Natural killer cell treated with Interleukin-12 subunit alpha and Interleukin-12 subunit beta and Interleukin-15 and Interleukin-18, amount 100 ng/mL, for 72 hours (primary cell): ENCODE results near the gene ROR1. TPM values are rescaled to one million over a fixed set of nuclear protein-coding genes. Genes with fewer than 3 reads are reported as not detected.

Source experiments
- ATAC-seq, 2 donors: fragments of 150-1000 bp; cut with Tn5 transposase in 1 of 2; sonication (Bioruptor Pico), chemical (Tn5 transposase) in 1 of 2; 2 replicates each; pipeline ENCODE4 v1.10.0; 2021
- DNase-seq: peaks from one replicate; pipeline ENCODE4 v3.0.0; 2022; ENCODE audit warnings: low spot score
- H3K27ac Mint-ChIP-seq, 2 donors: 1 replicate in 1 of 2; 2 replicates in 1 of 2; pipeline ENCODE4 v1.8.0; 2022; ENCODE audit warnings: mixed read lengths in 2 of 2, mild to moderate bottlenecking in 1 of 2, moderate library complexity in 1 of 2
- H3K27me3 Mint-ChIP-seq, 2 donors: 1 replicate in 1 of 2; 2 replicates in 1 of 2; pipeline ENCODE4 v1.8.0; 2022; ENCODE audit warnings: mixed read lengths in 2 of 2
- H3K36me3 Mint-ChIP-seq: one replicate; pipeline ENCODE4 v1.8.0; 2022; ENCODE audit warnings: mixed read lengths
- H3K4me1 Mint-ChIP-seq, 2 donors: 1 replicate in 1 of 2; 2 replicates in 1 of 2; pipeline ENCODE4 v1.8.0; 2022; ENCODE audit warnings: low read depth in 2 of 2, mixed read lengths in 2 of 2, mild to moderate bottlenecking in 1 of 2
- H3K4me3 Mint-ChIP-seq: one replicate; pipeline ENCODE4 v1.8.0; 2022; ENCODE audit warnings: mixed read lengths
- H3K9me3 Mint-ChIP-seq: 2 replicates; pipeline ENCODE4 v1.8.0; 2022; ENCODE audit warnings: mixed read lengths
- total RNA-seq, 2 donors: library from RNA; stranded (reverse); gene quantifications; one replicate each; pipeline ENCODE4 v1.2.3, GENCODE V29; 2022

ROR1 gene
- total RNA-seq, 2 donors from 2014 or later = 0.38 TPM; not detected in 1

DNA sequence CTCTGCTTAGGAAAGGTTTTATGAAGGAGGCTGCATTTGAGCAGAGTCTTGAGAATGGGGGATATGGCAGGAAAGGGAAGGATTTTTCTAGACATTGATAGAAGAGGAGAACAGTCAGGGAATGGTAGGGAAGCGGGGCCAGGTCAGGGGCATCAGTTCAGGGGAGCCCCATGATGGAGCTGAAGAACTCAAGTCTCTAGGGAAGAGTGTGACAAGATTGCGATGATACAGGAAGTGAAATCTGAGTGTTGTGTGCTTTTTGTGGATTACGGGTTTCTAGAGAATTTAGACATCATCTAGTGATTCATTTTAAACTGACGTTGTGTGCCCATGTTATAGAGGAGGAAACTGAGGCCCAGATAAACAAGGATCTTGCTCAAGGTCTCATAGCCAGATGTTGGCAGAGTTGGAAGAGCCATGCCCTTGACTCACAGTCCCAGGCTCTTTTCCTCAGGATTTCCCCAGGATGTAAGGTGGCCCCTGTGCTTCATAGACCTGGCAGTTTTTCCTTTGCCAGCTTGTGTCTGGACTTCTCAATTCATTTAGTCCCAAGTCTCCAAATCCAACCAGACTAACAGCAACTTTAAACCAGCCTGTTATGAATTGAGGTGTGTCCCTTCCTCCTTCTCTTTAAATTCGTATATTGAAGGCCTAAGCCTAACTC, 130.3 kb downstream of the ROR1 start:
- no peaks in the 10 kb centered on the region for H3K4me1 Mint-ChIP-seq
- no peak for ATAC-seq
- H3K4me3 Mint-ChIP-seq = no peak overlapping the region
- peaks cover 9 to 18% of the 10 kb centered on the region in 2 donors for H3K27me3 Mint-ChIP-seq
- H3K27ac Mint-ChIP-seq = no peak overlapping the region
- H3K9me3 Mint-ChIP-seq = no peaks in the 10 kb centered on the region
- no peak for DNase-seq
- no peaks in the 10 kb centered on the region for H3K36me3 Mint-ChIP-seq

DNA sequence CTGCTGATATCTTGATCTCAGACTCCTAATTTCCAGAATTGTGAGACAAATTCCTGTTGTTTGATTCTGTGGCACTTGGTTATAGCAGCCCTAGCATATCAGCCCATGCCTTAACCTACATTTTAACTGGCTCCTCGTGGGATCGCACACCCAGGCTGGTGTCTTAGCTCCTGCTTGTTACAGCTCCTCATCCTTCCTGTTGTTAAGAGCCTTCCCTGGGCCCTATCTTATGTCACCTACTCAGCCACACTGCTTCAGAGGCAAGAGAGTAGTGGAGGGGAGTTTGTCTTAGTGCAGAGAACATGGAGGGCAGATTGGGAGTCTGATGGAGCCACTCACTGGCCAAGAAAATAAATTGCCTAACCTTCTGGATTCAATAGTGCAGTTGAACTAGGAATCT, 131.0 kb downstream of the ROR1 start:
- peaks cover 9 to 12% of the 10 kb centered on the region in 2 donors for H3K27me3 Mint-ChIP-seq
- DNase-seq (no peak), ATAC-seq (no peak)
- H3K4me3 Mint-ChIP-seq = no peak overlapping the region
- H3K9me3 Mint-ChIP-seq = no peaks in the 10 kb centered on the region
- H3K27ac Mint-ChIP-seq = no peak overlapping the region
- no peaks in the 10 kb centered on the region for H3K4me1 Mint-ChIP-seq
- H3K36me3 Mint-ChIP-seq = no peaks in the 10 kb centered on the region

DNA sequence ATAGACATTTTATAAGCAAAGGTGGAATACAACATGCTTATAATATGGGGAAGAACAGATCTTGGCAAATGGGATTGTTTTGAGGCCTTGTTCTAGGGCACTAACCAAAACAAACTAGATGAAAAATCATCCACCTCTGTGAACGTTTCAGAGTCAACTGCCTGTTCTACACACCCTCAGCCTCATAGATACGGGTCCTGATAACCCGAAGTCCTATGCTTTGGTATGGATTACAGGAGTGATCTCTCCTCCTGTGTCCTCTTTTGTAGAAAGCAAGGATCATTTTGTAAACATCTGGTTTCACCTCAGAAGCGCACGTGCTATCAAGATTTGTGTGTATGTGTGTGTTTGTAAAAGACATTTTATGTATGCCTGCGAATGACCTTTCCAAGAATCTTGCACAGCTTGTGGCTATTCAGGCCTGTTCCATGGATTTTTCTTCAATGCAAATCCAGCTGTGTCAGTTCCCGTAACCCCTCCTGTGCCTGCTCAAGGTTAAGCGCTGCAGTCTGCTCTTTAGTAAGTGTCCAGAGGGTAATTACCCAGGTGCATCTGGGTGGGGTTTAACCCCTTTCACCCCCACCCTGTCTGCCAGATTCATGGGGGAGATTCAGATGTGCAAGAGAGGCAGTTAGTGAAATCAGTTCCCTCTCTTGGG, 132.4 kb downstream of the ROR1 start:
- no peak for DNase-seq
- Mint-ChIP-seq H3K4me1 (no peaks in the 10 kb centered on the region), H3K27ac (no peak overlapping the region), H3K9me3 (no peaks in the 10 kb centered on the region), H3K4me3 (no peak overlapping the region), H3K36me3 (no peaks in the 10 kb centered on the region), H3K27me3 (peaks cover 9 to 12% of the 10 kb centered on the region in 2 donors)
- ATAC-seq = no peak

DNA sequence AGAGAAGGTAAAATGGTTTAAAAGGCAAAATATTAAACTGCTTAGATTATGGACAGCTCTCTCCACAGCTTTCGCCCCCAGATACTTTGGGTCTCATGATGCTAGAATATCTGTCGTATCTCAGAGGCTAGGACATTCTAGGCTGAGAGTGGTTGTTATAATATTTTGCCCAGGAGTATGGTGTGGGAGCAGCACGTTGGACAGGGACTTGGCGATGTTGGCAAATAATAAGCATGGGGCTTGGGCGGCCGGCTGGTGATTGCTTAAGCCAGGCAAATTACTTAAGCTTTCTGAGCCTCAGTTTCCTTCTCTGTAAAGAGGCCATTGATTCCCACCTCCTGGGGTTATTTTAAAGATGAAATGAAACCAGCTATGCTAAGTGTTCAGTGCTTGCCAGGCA, 133.2 kb downstream of the ROR1 start:
- H3K27me3 Mint-ChIP-seq = peaks cover 14 to 15% of the 10 kb centered on the region in 2 donors
- no peaks in the 10 kb centered on the region for H3K4me1 Mint-ChIP-seq
- no peaks in the 10 kb centered on the region for H3K9me3 Mint-ChIP-seq
- no peak overlapping the region for H3K4me3 Mint-ChIP-seq
- H3K27ac Mint-ChIP-seq = no peak overlapping the region
- no peaks in the 10 kb centered on the region for H3K36me3 Mint-ChIP-seq
- DNase-seq = no peak
- ATAC-seq = no peak

DNA sequence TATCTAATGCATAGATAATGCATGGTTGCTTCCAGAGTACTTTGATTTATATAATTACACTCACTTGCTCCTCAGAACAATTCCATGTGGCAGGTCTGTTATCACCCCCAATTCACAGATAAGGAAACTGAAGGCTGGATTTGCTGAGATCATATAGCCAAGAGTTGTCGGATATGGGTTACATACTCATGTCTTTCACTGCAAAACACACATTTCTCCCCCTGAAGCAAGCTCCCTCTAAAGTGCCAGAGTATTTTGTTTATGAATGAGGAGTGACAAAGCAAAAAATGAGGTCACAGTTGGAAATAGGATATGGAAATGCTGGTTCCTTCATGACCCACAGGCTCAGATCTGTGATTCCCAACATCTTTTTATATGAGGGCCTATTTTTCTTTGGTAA, 134.2 kb downstream of the ROR1 start:
- Mint-ChIP-seq H3K36me3 (no peaks in the 10 kb centered on the region), H3K4me1 (no peaks in the 10 kb centered on the region), H3K9me3 (no peaks in the 10 kb centered on the region), H3K4me3 (no peak overlapping the region), H3K27ac (no peak overlapping the region), H3K27me3 (peaks cover 19 to 22% of the 10 kb centered on the region in 2 donors)
- DNase-seq (no peak), ATAC-seq (no peak)

DNA sequence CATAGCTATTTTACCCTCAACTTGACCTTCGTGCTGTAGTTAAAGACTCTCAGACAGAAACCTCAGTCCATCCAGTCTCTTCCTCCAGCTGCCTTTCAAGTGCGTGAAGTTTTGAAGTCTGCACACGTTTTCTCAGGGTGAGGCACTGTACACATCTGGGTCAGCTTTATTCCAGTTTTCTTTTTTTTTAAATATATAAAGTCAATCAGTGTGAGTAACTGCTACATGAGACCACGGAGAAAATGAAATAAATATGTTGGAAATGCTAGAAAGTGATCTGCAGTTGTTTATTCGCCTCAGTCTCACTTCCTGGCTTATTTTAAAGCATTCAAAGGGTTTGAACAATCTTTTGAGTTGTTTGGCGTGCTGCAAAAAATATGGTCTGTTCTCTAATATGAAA, 135.7 kb downstream of the ROR1 start:
- DNase-seq (no peak), ATAC-seq (no peak)
- Mint-ChIP-seq H3K27ac (no peak overlapping the region), H3K4me3 (no peak overlapping the region), H3K36me3 (no peaks in the 10 kb centered on the region), H3K4me1 (no peaks in the 10 kb centered on the region), H3K27me3 (peaks cover 11 to 12% of the 10 kb centered on the region in 2 donors), H3K9me3 (no peaks in the 10 kb centered on the region)

DNA sequence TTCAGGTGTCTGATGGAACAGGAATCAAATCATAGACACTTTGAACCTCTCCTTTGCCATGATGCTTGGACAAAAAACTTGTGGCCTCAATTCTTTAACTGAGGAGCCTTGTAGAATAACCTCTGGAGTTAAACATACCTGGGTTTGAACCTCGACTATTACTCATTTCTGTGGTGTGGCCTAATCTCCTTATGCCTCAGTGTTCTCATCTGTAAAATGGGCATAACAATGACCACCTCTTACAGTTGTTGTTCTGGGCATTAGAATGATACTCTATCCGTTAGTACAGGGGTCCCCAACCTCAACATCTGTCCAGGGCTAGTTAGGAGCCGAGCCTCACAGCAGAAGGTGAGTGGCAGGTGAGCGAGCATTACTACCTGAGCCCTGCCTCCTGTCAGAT, 137.2 kb downstream of the ROR1 start:
- H3K27ac Mint-ChIP-seq = no peak overlapping the region
- peaks cover 12 to 16% of the 10 kb centered on the region in 2 donors for H3K27me3 Mint-ChIP-seq
- no peaks in the 10 kb centered on the region for H3K9me3 Mint-ChIP-seq

DNA sequence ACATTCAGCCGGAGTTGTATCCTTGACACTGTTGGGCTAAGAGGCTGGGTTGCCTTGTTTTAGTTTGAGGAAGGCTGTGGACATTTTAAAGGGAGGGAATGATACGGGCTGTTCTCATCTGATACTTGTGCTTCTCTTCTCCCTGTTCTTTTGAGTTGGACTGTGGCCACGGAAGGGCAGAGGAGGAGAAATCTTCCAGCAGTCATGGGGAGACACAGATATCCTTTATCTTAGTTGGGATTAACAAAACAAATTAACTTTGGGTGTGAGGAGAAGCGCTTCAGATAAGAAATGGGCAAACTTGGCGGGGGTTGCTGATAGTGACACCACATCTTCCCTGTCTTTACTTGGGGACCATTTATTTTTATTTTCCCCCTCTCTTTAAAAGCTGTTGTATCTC, 138.8 kb downstream of the ROR1 start:
- ATAC-seq (no peak), DNase-seq (no peak)
- Mint-ChIP-seq H3K36me3 (no peaks in the 10 kb centered on the region), H3K27me3 (peaks cover 10 to 16% of the 10 kb centered on the region in 2 donors), H3K4me1 (no peaks in the 10 kb centered on the region), H3K9me3 (no peaks in the 10 kb centered on the region), H3K27ac (no peak overlapping the region), H3K4me3 (no peak overlapping the region)

More for the DNA sequence above, 137.2 kb downstream of the ROR1 start:
- no peak for DNase-seq
- H3K4me1 Mint-ChIP-seq = no peaks in the 10 kb centered on the region
- H3K36me3 Mint-ChIP-seq = no peaks in the 10 kb centered on the region
- H3K4me3 Mint-ChIP-seq = no peak overlapping the region
- no peak for ATAC-seq

DNA sequence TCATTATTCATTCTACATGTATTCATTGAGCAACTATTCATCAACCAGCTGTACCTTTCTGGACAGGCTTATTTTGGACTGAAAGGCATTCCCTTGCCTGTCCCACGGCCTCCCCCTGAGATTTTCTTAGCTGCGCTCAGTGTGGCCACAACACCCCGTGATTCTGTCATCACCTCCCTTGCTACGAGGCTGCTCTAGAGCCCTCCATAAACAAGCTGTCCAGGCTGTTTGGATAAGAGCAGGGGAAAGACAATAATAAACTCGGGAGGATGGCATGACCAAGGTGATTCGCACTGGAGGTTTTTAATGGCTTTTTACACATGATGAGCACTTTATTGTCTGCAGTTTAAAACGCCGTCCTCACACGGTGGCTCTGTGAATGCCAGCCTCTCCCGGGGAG, 139.7 kb downstream of the ROR1 start:
- no peak for ATAC-seq
- H3K27me3 Mint-ChIP-seq = peaks cover 12 to 16% of the 10 kb centered on the region in 2 donors
- no peaks in the 10 kb centered on the region for H3K9me3 Mint-ChIP-seq
- H3K4me1 Mint-ChIP-seq = no peaks in the 10 kb centered on the region
- DNase-seq = no peak
- no peak overlapping the region for H3K27ac Mint-ChIP-seq
- H3K36me3 Mint-ChIP-seq = no peaks in the 10 kb centered on the region
- H3K4me3 Mint-ChIP-seq = no peak overlapping the region

DNA sequence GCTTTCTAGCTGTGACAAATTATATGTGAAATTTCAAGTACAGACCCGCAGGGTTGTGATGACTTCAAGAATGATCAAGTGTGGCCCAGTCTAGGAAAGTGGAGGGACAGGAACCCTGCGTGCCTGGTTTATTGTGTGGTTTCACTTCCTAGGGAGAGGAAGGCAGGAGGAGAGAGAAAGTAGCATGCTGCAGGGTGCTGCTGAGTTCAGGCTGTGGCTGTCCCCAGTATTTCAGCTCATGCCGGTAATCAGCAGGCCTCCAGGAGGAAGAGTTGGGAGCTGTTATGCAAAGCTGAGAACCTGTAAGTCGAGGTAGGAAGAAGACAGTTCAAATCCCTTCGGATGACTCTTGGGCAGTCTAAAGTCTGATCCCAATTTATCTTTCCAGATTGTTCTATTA, 140.4 kb downstream of the ROR1 start:
- no peaks in the 10 kb centered on the region for H3K36me3 Mint-ChIP-seq
- H3K9me3 Mint-ChIP-seq = no peaks in the 10 kb centered on the region
- H3K27me3 Mint-ChIP-seq = peaks cover 12 to 16% of the 10 kb centered on the region in 2 donors
- H3K4me3 Mint-ChIP-seq = no peak overlapping the region
- no peaks in the 10 kb centered on the region for H3K4me1 Mint-ChIP-seq
- ATAC-seq (no peak), DNase-seq (no peak)
- H3K27ac Mint-ChIP-seq = no peak overlapping the region

DNA sequence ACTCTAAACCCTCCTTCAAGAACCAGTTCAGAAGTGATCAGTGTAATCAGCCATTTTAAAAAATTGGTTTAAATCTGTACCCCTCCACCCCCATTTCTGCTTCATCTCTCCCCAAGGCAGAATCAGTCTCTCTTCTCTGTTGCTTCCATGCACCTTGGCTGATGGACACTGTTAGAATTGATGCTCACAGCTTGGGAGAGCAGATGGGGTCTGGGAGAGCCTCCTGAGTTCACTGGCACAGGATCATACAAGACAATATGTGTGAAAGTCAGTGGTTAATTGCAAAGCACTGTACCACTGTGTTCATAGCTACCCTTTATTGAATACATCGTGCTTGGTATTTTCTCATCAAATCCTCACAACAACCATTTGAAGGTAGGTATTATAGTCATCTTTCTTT, 140.9 kb downstream of the ROR1 start:
- ATAC-seq = no peak
- H3K9me3 Mint-ChIP-seq = no peaks in the 10 kb centered on the region
- no peak overlapping the region for H3K27ac Mint-ChIP-seq
- H3K4me3 Mint-ChIP-seq = no peak overlapping the region
- no peaks in the 10 kb centered on the region for H3K36me3 Mint-ChIP-seq
- no peaks in the 10 kb centered on the region for H3K4me1 Mint-ChIP-seq
- peaks cover 12 to 16% of the 10 kb centered on the region in 2 donors for H3K27me3 Mint-ChIP-seq
- no peak for DNase-seq

DNA sequence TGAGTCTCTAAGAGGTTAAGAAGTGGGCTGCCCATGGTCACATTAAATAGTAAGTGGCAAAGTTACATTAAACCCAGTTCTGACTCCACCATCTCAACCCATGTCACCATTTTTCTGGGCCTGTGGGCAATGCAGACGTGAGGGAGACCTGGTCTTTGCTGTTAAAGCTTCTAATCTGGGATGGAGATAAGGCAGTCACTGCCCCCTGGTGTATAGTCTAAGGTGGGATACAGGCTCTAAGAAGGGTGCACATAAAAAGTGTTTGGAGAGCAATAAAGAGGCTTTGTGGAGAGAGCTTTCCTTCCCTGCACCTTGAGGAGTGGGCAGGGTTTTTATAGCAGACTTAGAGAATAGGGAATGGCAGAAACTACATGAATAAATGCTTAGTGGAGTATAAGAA, 141.3 kb downstream of the ROR1 start:
- peak in 1 of 2 donors; percentile 43 for ATAC-seq
- no peaks in the 10 kb centered on the region for H3K4me1 Mint-ChIP-seq

DNA sequence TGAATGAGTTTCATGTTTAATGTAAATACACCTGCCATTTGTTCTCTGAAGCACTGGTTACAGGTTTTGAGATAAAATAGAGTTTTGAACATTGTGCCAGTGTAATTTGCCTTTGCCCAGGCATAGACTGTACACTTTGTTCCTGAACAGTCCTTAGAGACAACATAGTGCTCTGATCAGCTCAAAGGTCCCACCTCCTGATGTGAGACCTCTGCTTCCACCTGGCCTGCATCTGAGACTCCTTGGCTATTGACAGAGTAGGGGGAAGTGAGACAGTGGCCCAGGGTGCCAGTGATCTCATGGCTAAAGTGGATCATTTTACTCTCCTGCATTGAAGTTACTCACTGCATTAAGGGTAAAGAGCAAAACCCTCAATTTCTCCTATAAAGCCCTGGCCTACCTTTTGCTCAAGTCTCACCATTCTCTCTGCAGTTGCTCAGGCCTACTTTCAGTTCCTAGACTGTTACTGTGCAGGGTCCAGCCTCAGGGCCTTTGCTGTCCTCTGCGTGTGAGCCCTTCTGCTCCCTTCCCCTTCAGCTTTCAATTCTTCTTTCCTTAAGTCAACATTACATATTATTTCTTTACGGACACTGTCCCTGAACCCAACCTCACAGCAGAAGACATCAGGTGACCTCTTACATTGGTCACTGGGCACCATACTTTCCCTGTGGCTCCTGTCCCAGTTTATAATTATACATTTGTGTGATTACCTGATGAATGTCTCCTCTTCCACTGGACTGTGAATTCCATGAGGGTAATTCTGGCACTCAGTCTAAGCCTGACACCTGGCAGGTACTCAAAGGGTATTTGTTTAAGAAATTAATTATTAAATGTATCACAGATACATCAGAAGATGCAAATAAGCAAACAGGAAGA, 142.9 kb downstream of the ROR1 start:
- no peak overlapping the region for H3K27ac Mint-ChIP-seq
- H3K4me1 Mint-ChIP-seq = no peaks in the 10 kb centered on the region
- H3K36me3 Mint-ChIP-seq = no peaks in the 10 kb centered on the region
- H3K4me3 Mint-ChIP-seq = no peak overlapping the region
- DNase-seq = no peak
- H3K9me3 Mint-ChIP-seq = no peaks in the 10 kb centered on the region
- no peak for ATAC-seq
- peaks cover 8 to 16% of the 10 kb centered on the region in 2 donors for H3K27me3 Mint-ChIP-seq

More for the DNA sequence above, 141.3 kb downstream of the ROR1 start:
- peaks cover 12 to 16% of the 10 kb centered on the region in 2 donors for H3K27me3 Mint-ChIP-seq
- no peak overlapping the region for H3K4me3 Mint-ChIP-seq
- no peak for DNase-seq
- H3K9me3 Mint-ChIP-seq = no peaks in the 10 kb centered on the region
- H3K36me3 Mint-ChIP-seq = no peaks in the 10 kb centered on the region
- no peak overlapping the region for H3K27ac Mint-ChIP-seq
